ENCODE results near the gene GRB7.

GRCh38 chr17:39754958-39755553 lies 17.3 kb downstream of the GRB7 start:
- no peak for TF ChIP-seq RAD51 (IDR thresholded peaks at IDR 0.05)
- no peak for TF ChIP-seq EGR1 (IDR thresholded peaks at IDR 0.05; ENCODE audit: borderline replicate concordance in 1 of 2, low read depth in 2 of 2, low read length in 2 of 2)
- peak; percentile 15; the same call in 1 of the 2 replicates for TF ChIP-seq CBX5 (IDR thresholded peaks at IDR 0.05; ENCODE audit: low read depth)
- no peak for TF ChIP-seq CTCF (IDR thresholded peaks at IDR 0.05 in 2 of 3, conservative IDR thresholded peaks at IDR 0.05 in 1 of 3; ENCODE audit: control insufficient read depth in 2 of 3, extremely low read depth in 1 of 3, insufficient read depth in 1 of 3, low read depth in 3 of 3, low read length in 3 of 3)
- TF ChIP-seq SPI1 (IDR thresholded peaks at IDR 0.05; ENCODE audit: borderline replicate concordance, insufficient read depth, low read depth, low read length) = peak; percentile 13; the same call in 1 of the 2 replicates
- TF ChIP-seq PBX3 (IDR thresholded peaks at IDR 0.05; ENCODE audit: insufficient replicate concordance, low read depth, low read length) = no peak
- no peak for TF ChIP-seq RCOR1 (conservative IDR thresholded peaks at IDR 0.05; ENCODE audit: low read depth, low read length)
- TF ChIP-seq SKIL (IDR thresholded peaks at IDR 0.05; ENCODE audit: low read depth, poor library complexity, severe bottlenecking) = peak; percentile 3
- no peak for TF ChIP-seq KDM1A (IDR thresholded peaks at IDR 0.05; ENCODE audit: borderline replicate concordance)
- TF ChIP-seq FOXM1 (IDR thresholded peaks at IDR 0.05; ENCODE audit: low read depth, low read length) = no peak; the same call in 1 of the 2 replicates
- no peak for TF ChIP-seq POLR2AphosphoS5 (IDR thresholded peaks at IDR 0.05; ENCODE audit: low read length)
- no peak for TF ChIP-seq REST (IDR thresholded peaks at IDR 0.05; ENCODE audit: low read depth, low read length)
